GM23248 (cell line): ENCODE data around the gene GARIN1A.

Source experiments
- EZH2 ChIP-seq: fragments of 200-600 bp; sonication (generic); IDR thresholded peaks from 2 replicates; pipeline ENCODE4 v1.6.1; 2018; ENCODE audit warnings: antibody characterized with exemption, mild to moderate bottlenecking; ENCODE audit not compliant: insufficient read depth, poor library complexity, severe bottlenecking
- EZH2phosphoT487 ChIP-seq: fragments of 200-600 bp; sonication (generic); IDR thresholded peaks from 2 replicates; pipeline ENCODE4 v1.6.1; 2018; ENCODE audit warnings: antibody characterized with exemption, moderate library complexity, mild to moderate bottlenecking, low read depth; ENCODE audit not compliant: insufficient read depth

DNA sequence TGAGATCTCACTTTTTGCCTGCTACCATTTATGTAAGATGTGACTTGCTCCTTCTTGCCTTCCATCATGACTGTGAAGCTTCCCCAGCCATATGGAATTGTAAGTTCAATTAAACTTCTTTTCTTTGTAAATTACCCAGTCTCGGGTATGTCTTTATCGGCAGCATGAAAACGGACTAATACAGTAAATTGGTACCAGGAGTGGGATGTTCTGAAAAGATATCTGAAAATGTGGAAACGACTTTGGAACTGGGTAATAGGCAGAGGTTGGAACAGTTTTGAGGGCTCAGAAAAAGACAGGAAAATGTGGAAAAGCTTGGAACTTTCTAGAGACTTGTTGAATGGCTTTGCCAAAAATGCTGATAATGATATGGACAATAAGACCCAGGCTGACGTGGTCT is 10.6 kb upstream of the GARIN1A start:
- no peak for TF ChIP-seq EZH2
- no peak for TF ChIP-seq EZH2phosphoT487
